Fibroblast of mammary gland (primary cell): ENCODE measurements around the gene SLC26A3.
"Not testable (repeated sequence)": the region's sequence is repeated elsewhere in the genome, so short reads cannot be mapped to it uniquely, and the experiment has no call there.

Experiments used
- DNase-seq: peaks from one replicate; pipeline ENCODE4 v3.0.0-alpha.2; 2010; ENCODE audit warnings: low read depth
- H3K4me3 ChIP-seq: 2 replicates; pipeline ENCODE4 v1.5.1; 2011; ENCODE audit warnings: low read depth, mild to moderate bottlenecking, low read length, moderate library complexity; ENCODE audit not compliant: control insufficient read depth
- TF ChIP-seq, protein P1 (sequence below): conservative IDR thresholded peaks from 2 replicates; pipeline ENCODE4 v1.5.1; 2011; ENCODE audit warnings: low read depth, low read length, inconsistent platforms; ENCODE audit not compliant: control insufficient read depth, insufficient read depth

The SLC26A3 gene

DNA sequence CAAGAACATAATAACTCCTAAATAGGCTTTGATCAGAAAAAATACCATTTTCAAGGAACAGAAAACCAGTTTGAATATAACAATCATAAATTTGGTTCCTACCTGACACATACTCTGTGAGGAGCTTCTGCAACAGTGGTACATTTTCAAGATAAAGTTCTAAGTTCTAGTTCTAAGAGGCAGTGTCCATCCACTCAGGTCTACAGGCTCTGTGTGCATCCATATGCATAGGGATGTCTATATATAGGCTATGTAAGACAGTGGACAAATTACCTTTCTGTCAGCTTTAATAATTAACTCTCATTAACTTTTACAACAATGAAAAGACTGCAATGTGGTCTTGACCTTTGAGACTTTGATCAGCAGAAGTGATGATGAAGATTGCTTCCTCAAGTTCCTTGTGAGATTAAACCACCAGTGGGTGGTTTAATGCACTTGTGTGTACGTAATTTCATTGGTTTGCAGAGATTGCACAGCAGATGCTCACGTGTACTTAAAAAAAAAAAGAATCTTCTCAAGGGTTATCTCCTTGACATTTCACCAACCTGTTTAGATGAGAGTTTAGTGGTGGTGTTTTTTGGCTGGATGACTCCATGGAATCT lies at the start of gene SLC26A3:
TSS of gene SLC26A3 (minus strand) at position 215 of the 602 bp plus-strand sequence. CDS start 8,714 bp downstream, outside the sequence.
- DNase-seq = no peak
- H3K4me3 ChIP-seq = no peak within 1 kb of the TSS
- TF ChIP-seq, protein P1, sequence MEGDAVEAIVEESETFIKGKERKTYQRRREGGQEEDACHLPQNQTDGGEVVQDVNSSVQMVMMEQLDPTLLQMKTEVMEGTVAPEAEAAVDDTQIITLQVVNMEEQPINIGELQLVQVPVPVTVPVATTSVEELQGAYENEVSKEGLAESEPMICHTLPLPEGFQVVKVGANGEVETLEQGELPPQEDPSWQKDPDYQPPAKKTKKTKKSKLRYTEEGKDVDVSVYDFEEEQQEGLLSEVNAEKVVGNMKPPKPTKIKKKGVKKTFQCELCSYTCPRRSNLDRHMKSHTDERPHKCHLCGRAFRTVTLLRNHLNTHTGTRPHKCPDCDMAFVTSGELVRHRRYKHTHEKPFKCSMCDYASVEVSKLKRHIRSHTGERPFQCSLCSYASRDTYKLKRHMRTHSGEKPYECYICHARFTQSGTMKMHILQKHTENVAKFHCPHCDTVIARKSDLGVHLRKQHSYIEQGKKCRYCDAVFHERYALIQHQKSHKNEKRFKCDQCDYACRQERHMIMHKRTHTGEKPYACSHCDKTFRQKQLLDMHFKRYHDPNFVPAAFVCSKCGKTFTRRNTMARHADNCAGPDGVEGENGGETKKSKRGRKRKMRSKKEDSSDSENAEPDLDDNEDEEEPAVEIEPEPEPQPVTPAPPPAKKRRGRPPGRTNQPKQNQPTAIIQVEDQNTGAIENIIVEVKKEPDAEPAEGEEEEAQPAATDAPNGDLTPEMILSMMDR = no peak

DNA sequence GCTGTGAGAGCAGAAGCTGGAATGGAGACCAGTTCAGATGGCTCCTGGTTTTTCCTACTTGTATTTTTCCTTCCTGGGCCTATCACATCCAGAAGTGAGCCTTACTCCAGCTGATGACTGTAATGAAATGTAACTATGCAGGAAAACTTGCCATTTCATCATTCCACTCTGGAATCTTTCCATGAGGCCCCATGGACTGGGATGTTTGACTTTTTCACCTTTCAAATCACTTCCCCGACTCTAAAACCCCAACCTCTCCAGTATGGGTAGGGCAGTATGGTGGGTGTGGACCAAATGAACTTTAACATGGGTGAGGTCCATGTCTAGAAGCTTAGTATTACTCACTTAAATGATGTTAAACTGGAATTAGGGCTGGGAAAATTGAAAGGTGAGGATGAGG lies 47.6 kb upstream of the SLC26A3 start:
- DNase-seq = peak; percentile 2
- TF ChIP-seq, protein P1 = no peak
- H3K4me3 ChIP-seq = no peak overlapping the region

DNA sequence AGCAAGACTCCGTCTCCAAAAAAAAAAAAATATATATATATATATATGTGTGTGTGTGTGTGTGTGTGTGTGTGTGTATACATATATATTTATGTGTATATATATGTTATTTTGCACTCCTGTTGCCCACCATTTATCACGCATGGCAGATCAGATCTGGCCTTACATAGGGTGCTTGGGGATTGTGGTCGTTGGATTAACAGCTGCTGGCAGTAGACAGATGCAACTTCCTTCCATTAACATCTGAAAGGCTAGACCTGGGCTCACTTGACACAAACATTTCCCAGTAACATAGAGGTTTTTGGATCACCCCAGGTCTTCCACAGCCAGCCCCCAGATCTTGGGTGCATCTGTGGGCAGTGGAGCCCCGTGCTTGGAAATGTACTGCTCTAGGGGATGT lies 47.2 kb upstream of the SLC26A3 start:
- TF ChIP-seq, protein P1 = no peak
- no peak overlapping the region for H3K4me3 ChIP-seq
- DNase-seq = no peak

DNA sequence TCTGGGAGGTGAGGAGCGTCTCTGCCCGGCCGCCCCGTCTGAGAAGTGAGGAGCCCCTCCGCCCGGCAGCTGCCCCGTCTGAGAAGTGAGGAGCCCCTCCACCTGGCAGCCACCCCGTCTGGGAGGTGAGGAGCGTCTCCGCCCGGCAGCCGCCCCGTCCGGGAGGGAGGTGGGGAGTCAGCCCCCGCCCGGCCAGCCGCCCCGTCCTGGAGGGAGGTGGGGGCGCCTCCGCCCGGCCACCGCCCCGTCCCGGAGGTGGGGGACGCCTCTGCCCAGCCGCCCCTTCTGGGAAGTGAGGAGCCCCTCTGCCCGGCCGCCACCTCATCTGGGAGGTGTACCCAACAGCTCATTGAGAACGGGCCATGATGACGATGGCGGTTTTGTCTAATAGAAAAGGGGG lies 45.2 kb upstream of the SLC26A3 start:
- H3K4me3 ChIP-seq, DNase-seq: not testable (repeated sequence)

DNA sequence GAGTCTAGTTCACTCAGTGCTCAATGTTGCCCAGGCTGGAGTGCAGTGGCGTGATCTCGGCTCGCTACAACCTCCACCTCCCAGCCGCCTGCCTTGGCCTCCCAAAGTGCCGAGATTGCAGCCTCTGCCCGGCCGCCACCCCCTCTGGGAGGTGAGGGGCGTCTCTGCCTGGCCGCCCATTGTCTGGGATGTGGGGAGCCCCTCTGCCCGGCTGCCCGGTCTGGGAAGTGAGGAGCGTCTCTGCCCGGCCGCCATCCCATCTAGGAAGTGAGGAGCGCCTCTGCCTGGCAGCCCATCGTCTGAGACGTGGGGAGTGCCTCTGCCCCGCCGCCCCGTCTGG lies 44.8 kb upstream of the SLC26A3 start:
- H3K4me3 ChIP-seq, DNase-seq: not testable (repeated sequence)

DNA sequence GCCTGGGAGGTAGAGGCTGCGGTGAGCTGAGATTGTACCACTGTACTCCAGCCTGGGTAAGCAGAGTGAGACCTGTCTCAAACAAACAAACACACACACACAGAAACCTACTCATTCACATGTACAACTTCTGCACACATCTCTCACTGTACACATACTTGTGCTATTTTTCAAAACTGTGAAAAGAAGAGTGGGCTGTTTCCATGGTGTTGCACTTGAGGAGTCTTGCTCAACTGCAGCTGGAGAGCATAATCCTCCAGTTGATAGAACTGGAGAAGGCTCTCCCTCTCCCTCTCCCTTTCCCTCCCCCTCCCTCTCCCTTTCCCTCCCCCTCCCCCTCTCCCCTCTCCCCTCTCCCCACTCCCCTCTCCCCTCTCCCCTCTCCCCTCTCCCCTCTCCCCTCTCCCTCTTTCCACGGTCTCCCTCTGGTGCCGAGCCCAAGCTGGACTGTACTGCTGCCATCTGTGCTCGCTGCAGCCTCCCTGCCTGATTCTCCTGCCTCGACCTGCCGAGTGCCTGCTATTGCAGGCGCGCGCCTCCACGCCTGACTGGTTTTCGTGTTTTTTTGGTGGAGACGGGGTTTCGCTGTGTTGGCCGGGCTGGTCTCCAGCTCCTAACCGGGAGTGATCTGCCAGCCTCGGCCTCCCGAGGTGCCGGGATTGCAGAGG lies 44.3 kb upstream of the SLC26A3 start:
- no peak for DNase-seq
- TF ChIP-seq, protein P1 = no peak
- no peak overlapping the region for H3K4me3 ChIP-seq

DNA sequence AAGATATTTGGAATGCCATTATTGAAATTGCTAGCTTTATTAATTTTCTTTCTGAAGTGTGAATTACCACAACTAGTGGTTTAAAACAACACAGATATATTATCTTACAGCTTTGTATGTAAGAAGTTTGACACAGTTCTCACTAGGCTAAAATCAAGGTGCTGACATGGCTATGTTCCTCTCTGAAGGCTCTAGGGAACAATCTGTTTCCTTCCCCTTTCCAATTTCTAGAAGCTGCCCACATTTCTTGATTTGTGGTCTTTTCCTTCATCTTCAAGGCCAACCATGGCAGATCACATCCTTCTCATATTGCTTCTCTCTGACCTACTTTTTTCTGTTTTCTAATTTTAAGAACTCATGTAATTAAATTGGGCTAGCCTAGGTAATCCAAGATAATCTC lies 43.3 kb upstream of the SLC26A3 start:
- no peak for DNase-seq

DNA sequence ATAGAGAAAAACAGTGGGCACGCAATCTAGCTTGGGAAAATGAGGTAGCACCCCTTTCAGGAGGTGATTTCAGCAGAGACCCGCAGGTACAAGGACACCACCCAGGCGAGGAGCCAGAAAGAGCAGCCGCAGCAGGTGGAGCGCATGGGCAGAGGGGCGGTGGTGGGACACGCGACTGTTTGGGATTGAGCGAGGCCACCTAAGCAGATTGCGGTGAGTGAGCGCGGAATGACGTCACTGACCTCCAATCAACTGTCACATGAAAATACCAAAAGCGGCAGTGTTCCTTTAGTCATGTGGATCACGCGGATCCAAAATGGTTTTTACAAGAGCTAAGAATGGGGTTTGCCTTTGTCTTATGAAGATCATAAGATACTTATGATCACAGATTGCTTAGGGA lies 40.2 kb upstream of the SLC26A3 start:
- H3K4me3 ChIP-seq = no peak overlapping the region
- DNase-seq = no peak
- TF ChIP-seq, protein P1 = no peak

More for the DNA sequence above, 43.3 kb upstream of the SLC26A3 start:
- no peak overlapping the region for H3K4me3 ChIP-seq
- TF ChIP-seq, protein P1 = no peak
